Bronchial epithelial cell (primary cell): ENCODE measurements around the gene NSFL1C. TPM values are rescaled to one million over a fixed set of nuclear protein-coding genes. Genes with fewer than 3 reads are reported as not detected.

ENCODE experiments used
- DNase-seq: peaks from one replicate; pipeline ENCODE4 v3.0.0-alpha.2; 2010; ENCODE audit warnings: low read depth
- FAIRE-seq: peaks from 2 replicates; lab custom pipeline; 2011; peaks lifted over from hg19 to GRCh38; lab: Jason Lieb, UNC
- H3K27me3 ChIP-seq: 2 replicates; pipeline ENCODE4 v1.5.1; 2011; ENCODE audit warnings: low read length; ENCODE audit not compliant: control insufficient read depth, insufficient read depth
- H3K36me3 ChIP-seq: 2 replicates; pipeline ENCODE4 v1.5.1; 2011; ENCODE audit warnings: low read length; ENCODE audit not compliant: control insufficient read depth, insufficient read depth
- H3K4me3 ChIP-seq: 2 replicates; pipeline ENCODE4 v1.5.1; 2011; ENCODE audit warnings: mild to moderate bottlenecking, low read depth, low read length, control low read depth
- CTCF ChIP-seq: IDR thresholded peaks from 2 replicates; pipeline ENCODE4 v1.5.1; 2011; ENCODE audit warnings: mild to moderate bottlenecking, moderate library complexity, low read length, control low read depth, inconsistent platforms; ENCODE audit not compliant: insufficient read depth, severe bottlenecking
- total RNA-seq: library from RNA; depleted of rRNA; stranded (reverse); fragments of >200 nt; gene quantifications from 2 replicates; pipeline ENCODE4 v1.2.1, GENCODE V29; 2014

NSFL1C gene
- total RNA-seq, 1 donor from 2014 or later: 19.7 TPM

GRCh38 chr20:1462834-1463233 lies 3.8 kb downstream of the NSFL1C start:
- Histone ChIP-seq H3K27me3 (no peaks in the 10 kb centered on the region), H3K4me3 (no peak overlapping the region), H3K36me3 (peaks cover 25% of the 10 kb centered on the region)
- no peak for FAIRE-seq
- no peak for DNase-seq
- TF ChIP-seq CTCF: no peak

- Histone ChIP-seq H3K4me3 (no peak overlapping the region), H3K36me3 (peaks cover 25% of the 10 kb centered on the region), H3K27me3 (no peaks in the 10 kb centered on the region)
- TF ChIP-seq CTCF: no peak
- no peak for DNase-seq
- no peak for FAIRE-seq
Measured at GRCh38 chr20:1462001-1462400, 4.6 kb downstream of the NSFL1C start.

DNA sequence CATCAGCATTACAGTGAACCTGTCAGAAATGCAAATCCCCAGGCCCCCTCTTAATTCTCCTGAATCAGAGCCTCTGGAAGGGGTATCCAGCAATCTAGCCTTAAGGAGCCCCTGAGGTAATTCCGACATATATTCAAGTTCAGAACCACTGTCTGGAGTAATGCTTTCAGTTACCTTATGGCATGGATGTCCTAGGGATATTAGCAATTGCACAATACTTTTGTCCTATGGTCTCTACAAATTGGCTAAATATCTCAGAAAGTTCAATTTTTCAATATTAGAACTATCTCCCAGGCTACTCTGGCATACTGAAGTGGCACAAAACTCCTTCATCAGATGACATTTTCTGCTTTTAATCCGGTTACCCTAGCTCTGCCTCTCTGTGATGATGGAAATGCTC lies 6.4 kb downstream of the NSFL1C start:
- no peak for FAIRE-seq
- DNase-seq: no peak
- TF ChIP-seq CTCF: no peak
- Histone ChIP-seq H3K36me3 (peaks cover 27% of the 10 kb centered on the region), H3K27me3 (no peaks in the 10 kb centered on the region), H3K4me3 (no peak overlapping the region)

GRCh38 chr20:1457992-1458391 lies 8.7 kb downstream of the NSFL1C start:
- no peak for TF ChIP-seq CTCF

GRCh38 chr20:1456300-1456699 lies 10.3 kb downstream of the NSFL1C start:
- TF ChIP-seq CTCF: no peak
- Histone ChIP-seq H3K27me3 (no peaks in the 10 kb centered on the region), H3K36me3 (peaks cover 34% of the 10 kb centered on the region), H3K4me3 (no peak overlapping the region)
- FAIRE-seq: no peak
- DNase-seq: no peak

More at GRCh38 chr20:1457992-1458391, 8.7 kb downstream of the NSFL1C start:
- H3K27me3 ChIP-seq: no peaks in the 10 kb centered on the region
- peaks cover 24% of the 10 kb centered on the region for H3K36me3 ChIP-seq
- FAIRE-seq (no peak), DNase-seq (no peak)
- H3K4me3 ChIP-seq: no peak overlapping the region

- Histone ChIP-seq H3K4me3 (no peak overlapping the region), H3K27me3 (no peaks in the 10 kb centered on the region), H3K36me3 (peaks cover 52% of the 10 kb centered on the region)
- no peak for TF ChIP-seq CTCF
- FAIRE-seq (no peak), DNase-seq (no peak)
Measured at GRCh38 chr20:1450926-1451491, 15.6 kb downstream of the NSFL1C start.
